Dendritic cell treated with granulocyte-macrophage colony-stimulating factor and Interleukin-4, amounts not matched to agents 40 ng/mL and 50 ng/mL, for 4 days (primary cell): ENCODE measurements around the gene ZG16.
A peak's percentile ranks its signal among the peaks of the same experiment; 100 is the strongest.

ENCODE experiments used
- H3K27ac Mint-ChIP-seq: one replicate; pipeline ENCODE4 v1.8.0; 2022; ENCODE audit warnings: mild to moderate bottlenecking, mixed read lengths
- H3K27me3 Mint-ChIP-seq: one replicate; pipeline ENCODE4 v1.8.0; 2022; ENCODE audit warnings: mild to moderate bottlenecking, mixed read lengths
- H3K36me3 Mint-ChIP-seq: one replicate; pipeline ENCODE4 v1.8.0; 2022; ENCODE audit warnings: low read depth, mixed read lengths
- H3K4me1 Mint-ChIP-seq: one replicate; pipeline ENCODE4 v1.8.0; 2022; ENCODE audit warnings: low read depth, mixed read lengths
- H3K4me3 Mint-ChIP-seq: one replicate; pipeline ENCODE4 v1.8.0; 2022; ENCODE audit warnings: mild to moderate bottlenecking, moderate library complexity, mixed read lengths
- H3K9me3 Mint-ChIP-seq: one replicate; pipeline ENCODE4 v1.8.0; 2022; ENCODE audit warnings: mixed read lengths
- intact Hi-C: fragments of 100-400 bp; cut with micrococcal nuclease; formaldehyde crosslinking; loops from one replicate; pipeline ENCODE4 v1.15.0; 2022

The ZG16 gene

DNA sequence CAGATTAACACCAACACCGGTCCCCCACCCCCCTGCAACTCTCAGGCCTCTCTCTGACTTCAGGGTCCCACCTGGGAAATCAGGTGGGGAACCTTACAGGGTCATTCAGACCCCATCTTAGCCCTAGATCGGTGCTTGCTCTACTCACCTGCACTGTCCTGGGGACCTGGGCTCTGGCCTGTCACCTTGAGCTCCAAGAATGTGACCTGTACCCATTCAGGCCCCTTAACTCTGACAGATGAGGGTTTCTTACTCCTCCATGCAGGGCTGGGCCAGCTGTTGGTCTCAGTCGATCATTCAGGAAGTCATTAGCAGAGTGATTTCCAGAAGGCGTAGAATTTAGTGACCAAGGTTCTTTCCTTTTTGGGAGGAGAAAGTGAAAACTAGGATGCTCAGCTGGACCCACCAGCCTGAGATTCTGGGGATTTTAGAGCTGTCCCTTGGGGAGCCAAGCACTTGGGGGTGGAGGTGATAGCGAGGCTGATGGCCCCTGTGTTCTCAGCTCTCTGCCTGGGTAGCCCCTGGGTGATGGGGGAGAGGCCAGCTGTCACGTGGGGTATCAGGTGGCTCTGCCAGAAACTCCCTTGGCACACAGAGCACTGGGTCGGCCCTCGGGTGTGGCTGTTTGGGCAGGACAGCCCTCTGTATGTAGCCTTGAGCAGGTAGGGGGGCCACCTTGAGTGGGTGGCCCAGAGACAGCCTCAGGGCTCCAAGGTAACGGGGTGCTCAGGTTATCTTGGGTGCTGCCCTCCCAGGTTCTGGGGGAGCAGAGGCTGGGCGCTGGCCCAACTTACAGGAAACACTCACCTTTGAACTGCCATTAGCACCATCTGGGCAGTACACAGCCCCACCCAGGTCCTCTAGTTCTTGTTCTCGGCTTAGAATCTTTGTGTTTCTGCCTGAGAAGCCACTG lies 42.9 kb downstream of the ZG16 start:
- Mint-ChIP-seq H3K9me3 (no peaks in the 10 kb centered on the region), H3K4me1 (peaks cover 67% of the 10 kb centered on the region), H3K27ac (peak overlapping the region; percentile 95), H3K36me3 (peaks cover 75% of the 10 kb centered on the region), H3K4me3 (peak overlapping the region; percentile 94), H3K27me3 (no peaks in the 10 kb centered on the region)
- intact Hi-C loops, result loop anchor here (5.0 kb wide), 1 partner anchor 41 kb away; the partner anchor contains the start of gene CDIPT

DNA sequence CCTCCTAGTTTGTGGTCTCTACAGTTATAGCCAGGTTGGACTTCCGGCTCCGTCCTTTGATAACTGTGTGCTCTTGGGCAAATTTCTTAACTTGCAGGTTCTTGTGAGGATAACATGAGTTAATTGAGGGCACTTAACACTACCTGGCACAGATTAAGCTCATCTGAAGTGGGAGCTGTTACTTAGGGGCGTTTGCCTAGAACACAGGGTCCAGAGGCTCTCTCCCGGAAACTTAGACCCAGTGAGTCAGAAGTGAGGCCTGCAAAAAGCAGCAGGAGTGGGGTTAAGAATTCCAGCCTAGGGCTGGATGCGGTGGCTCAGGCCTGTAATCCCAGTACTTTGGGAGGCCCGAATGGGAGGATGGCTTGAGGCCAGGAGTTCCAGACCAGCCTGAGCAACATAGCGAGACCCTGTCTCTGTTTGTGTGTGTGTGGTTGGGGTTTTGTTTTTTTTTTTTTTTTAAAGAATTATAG lies 43.6 kb downstream of the ZG16 start:
- no peaks in the 10 kb centered on the region for H3K9me3 Mint-ChIP-seq
- peaks cover 71% of the 10 kb centered on the region for H3K36me3 Mint-ChIP-seq
- H3K4me3 Mint-ChIP-seq, result peak overlapping the region; percentile 94
- H3K4me1 Mint-ChIP-seq, result peaks cover 67% of the 10 kb centered on the region
- H3K27me3 Mint-ChIP-seq, result no peaks in the 10 kb centered on the region
- H3K27ac Mint-ChIP-seq, result peak overlapping the region; percentile 95
- intact Hi-C loops, result loop anchor here (5.0 kb wide), 1 partner anchor 41 kb away; the partner anchor contains the start of gene CDIPT

DNA sequence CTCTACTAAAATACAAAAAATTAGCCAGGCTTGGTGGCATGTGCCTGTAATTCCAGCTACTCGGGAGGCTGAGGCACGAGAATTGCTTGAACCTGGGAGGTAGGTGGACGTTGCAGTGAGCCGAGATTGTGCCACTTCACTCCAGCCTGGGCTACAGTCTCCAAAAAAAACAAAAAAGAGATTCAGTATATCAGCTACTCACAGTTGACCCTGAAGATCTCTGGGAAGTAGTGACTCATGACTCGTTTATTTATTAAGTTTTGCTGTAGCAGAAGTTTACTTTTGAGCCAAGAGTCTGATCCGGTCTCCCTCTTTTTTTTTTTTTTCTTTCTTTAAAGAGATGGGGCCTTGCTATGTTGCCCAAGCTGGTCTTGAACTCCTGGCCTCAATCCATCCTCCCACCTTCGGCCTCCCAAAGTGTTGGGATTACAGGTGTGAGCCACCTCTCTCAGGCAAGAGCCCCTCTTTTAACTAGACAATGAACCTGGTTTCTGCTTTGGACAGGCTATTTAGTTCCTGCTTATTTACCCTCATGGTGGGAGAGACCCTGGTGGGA lies 46.6 kb downstream of the ZG16 start:
- Mint-ChIP-seq H3K4me1 (peaks cover 45% of the 10 kb centered on the region), H3K27ac (no peak overlapping the region)
- intact Hi-C loops, result loop anchor here (5.0 kb wide), 1 partner anchor 38 kb away; the partner anchor contains the start of gene CDIPT

DNA sequence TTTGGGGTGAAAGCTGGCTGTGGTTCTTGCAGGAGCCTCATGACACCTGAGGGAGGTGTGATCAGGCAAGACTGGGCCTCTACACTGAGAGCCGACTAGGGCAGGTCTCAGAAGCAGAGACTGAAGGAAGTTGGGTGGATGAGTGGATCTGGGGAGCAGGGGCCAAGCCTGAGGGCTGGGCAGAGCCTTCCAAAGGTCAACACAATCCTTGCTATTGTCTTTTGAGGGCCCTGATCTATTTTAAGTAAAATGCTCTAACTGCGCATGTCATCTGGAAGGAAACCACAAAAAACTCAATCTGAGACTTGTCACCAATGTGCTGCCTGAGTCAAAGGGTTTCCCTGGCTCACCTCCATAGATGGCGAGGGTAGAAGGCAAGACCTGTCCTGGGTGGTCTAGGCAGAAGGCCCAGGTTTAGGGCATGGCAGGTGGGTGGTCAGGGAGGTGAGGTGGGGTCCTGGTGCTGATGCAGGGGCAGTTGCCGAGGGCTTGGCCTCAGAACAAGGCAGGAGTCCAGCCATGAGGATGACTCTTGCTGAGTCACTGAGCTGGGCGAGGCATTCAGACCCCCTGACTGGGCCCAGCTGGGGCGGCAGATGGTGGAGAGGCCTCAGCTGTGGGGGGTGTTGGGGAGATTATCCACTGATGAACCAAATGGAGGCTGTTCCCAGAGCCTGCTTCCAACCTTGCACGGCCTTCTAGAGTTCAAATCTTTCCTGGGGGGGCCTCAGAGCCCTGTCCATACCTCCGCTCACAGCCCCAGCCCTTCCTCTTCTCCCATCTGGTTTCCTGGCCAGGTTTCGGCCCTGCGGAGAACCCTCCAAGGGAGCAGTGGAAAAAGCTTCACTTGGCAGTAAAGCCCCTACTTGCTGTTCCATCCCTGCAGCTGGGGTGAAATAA lies 47.3 kb downstream of the ZG16 start:
- no peaks in the 10 kb centered on the region for H3K9me3 Mint-ChIP-seq
- intact Hi-C loops, result no loop called here
- peaks cover 56% of the 10 kb centered on the region for H3K36me3 Mint-ChIP-seq
- H3K4me3 Mint-ChIP-seq, result no peak overlapping the region
- H3K4me1 Mint-ChIP-seq, result peaks cover 40% of the 10 kb centered on the region
- H3K27me3 Mint-ChIP-seq, result no peaks in the 10 kb centered on the region
- no peak overlapping the region for H3K27ac Mint-ChIP-seq

More for the DNA sequence above, 46.6 kb downstream of the ZG16 start:
- Mint-ChIP-seq H3K36me3 (peaks cover 56% of the 10 kb centered on the region), H3K4me3 (no peak overlapping the region), H3K27me3 (no peaks in the 10 kb centered on the region), H3K9me3 (no peaks in the 10 kb centered on the region)

DNA sequence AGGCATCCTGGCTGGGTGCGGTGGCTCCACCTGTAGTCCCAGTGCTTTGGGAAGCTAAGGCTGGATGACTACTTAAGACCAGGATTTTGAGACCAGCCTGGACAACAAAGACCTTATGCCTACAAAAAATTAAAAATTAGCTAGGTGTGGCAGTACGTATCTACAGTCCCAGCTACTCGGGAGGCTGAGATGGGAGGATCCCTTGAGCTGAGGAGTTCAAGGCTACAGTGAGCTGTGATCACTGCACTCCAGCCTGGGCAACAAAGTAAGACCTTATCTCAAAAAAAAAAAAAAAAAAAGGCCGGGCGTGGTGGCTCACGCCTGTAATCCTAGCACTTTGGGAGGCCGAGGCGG lies 48.3 kb downstream of the ZG16 start:
- no peaks in the 10 kb centered on the region for H3K9me3 Mint-ChIP-seq
- H3K36me3 Mint-ChIP-seq, result peaks cover 59% of the 10 kb centered on the region
- no peak overlapping the region for H3K27ac Mint-ChIP-seq
- peaks cover 34% of the 10 kb centered on the region for H3K4me1 Mint-ChIP-seq
- H3K4me3 Mint-ChIP-seq, result no peak overlapping the region
- intact Hi-C loops, result no loop called here
- H3K27me3 Mint-ChIP-seq, result no peaks in the 10 kb centered on the region

DNA sequence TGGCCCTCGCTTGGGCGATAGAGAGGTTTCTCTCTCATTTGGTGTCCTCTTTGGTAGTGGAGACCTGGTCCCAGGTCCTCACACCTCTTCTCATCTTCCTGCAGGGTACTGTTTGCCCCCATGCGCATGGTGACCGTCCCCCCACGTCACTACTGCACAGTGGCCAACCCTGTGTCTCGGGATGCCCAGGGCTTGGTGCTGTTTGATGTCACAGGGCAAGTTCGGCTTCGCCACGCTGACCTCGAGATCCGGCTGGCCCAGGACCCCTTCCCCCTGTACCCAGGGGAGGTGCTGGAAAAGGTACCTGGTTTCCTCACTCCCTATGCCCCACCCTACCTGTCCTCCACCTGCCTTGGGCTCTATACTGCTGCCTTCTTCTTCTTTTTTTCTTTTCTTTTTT lies 52.7 kb downstream of the ZG16 start:
- peaks cover 7% of the 10 kb centered on the region for H3K4me1 Mint-ChIP-seq
- H3K36me3 Mint-ChIP-seq, result peaks cover 78% of the 10 kb centered on the region
- H3K27me3 Mint-ChIP-seq, result no peaks in the 10 kb centered on the region
- no peak overlapping the region for H3K4me3 Mint-ChIP-seq
- H3K27ac Mint-ChIP-seq, result no peak overlapping the region
- intact Hi-C loops, result no loop called here
- no peaks in the 10 kb centered on the region for H3K9me3 Mint-ChIP-seq

DNA sequence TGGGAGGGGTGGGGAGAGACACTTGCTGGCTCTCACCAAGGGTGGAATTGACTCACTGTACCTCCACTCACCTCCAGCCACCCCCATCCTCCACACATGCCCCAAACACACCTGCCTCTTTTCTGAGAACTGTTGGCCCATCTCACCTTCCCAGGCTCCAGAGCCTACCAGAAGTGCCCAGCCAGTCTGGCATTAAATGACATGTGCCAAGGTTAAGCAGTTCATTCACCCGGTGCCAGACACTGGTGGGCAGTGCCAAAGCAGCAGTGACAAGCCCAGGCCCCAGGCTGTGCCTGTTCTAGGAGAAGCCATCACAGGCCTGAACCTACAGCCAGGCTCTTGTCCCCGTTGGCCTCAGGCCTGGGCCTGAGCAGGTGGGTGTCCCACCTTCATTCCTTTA lies 53.4 kb downstream of the ZG16 start:
- Mint-ChIP-seq H3K4me3 (no peak overlapping the region), H3K36me3 (peaks cover 82% of the 10 kb centered on the region), H3K9me3 (no peaks in the 10 kb centered on the region), H3K27ac (no peak overlapping the region), H3K4me1 (peaks cover 6% of the 10 kb centered on the region), H3K27me3 (no peaks in the 10 kb centered on the region)
- intact Hi-C loops, result no loop called here
